HCT116 (cell line): ENCODE results near the gene PEAK1. TPM values are rescaled to one million over a fixed set of nuclear protein-coding genes. Genes with fewer than 3 reads are reported as not detected.

ENCODE experiments used
- ATAC-seq: fragments of 200-7000 bp; cut with Tn5 transposase; 2 replicates; pipeline ENCODE4 v1.9.1; 2020; ENCODE audit warnings: mild to moderate bottlenecking, moderate library complexity
- BruUV-seq: library from RNA; stranded (reverse); fragments of 400-500 nt; replicated peaks from 2 replicates; lab custom pipeline; 2021; lab: Mats Ljungman, UMichigan
- CTCF ChIA-PET: fragments of 300-600 bp; sonication (Branson Sonifier 250); formaldehyde crosslinking; loops from one replicate; lab custom pipeline; 2021; ENCODE audit warnings: antibody characterized with exemption; lab: Charles Lee
- POLR2A ChIA-PET: fragments of 300-600, 350-600 bp; sonication (Branson Sonifier 250); formaldehyde crosslinking; loops from one replicate; lab custom pipeline; 2021; ENCODE audit warnings: antibody characterized with exemption; lab: Charles Lee
- RAD21 ChIA-PET, 2 experiments: fragments of 300-600 bp; sonication (Branson Sonifier 250); formaldehyde crosslinking; loops; one replicate each; lab custom pipeline; 2023; ENCODE audit warnings: low total read pairs in 2 of 2; ENCODE audit not compliant: uncharacterized antibody in 2 of 2, unreplicated experiment in 2 of 2, low non-redundant PET in 1 of 2; lab: Charles Lee
- DNase-seq: peaks from one replicate; pipeline ENCODE4 v3.0.0-alpha.2; 2010; ENCODE audit warnings: low read depth, low spot score
- H2AFZ ChIP-seq: fragments of 200-600 bp; shearing (Covaris generic), sonication (generic); 2 replicates; pipeline ENCODE4 v1.6.1; 2017; ENCODE audit warnings: low read depth, mixed run types, mixed read lengths, antibody characterized with exemption, low read length; ENCODE audit not compliant: poor library complexity, severe bottlenecking
- H3K27ac ChIP-seq: 2 replicates; pipeline ENCODE4 v1.5.1; 2012; ENCODE audit warnings: low read depth, low read length
- H3K27me3 ChIP-seq: fragments of 200-600 bp; sonication (generic); 2 replicates; pipeline ENCODE4 v1.6.1; 2016; ENCODE audit warnings: mixed run types, low read length, mixed read lengths; ENCODE audit not compliant: insufficient read depth
- H3K36me3 ChIP-seq, 2 experiments: fragments of 200-500 bp in 1 of 2; fragments of 200-600 bp in 1 of 2; sonication (Bioruptor generic) in 1 of 2; sonication (generic) in 1 of 2; 2 replicates each; pipeline versions ENCODE4 v1.5.1 to v1.6.1; 2014 to 2016; ENCODE audit warnings: low read length in 2 of 2, inconsistent platforms in 1 of 2, mixed read lengths in 1 of 2, mixed run types in 1 of 2; ENCODE audit not compliant: insufficient read depth in 2 of 2, control insufficient read depth in 1 of 2
- H3K4me1 ChIP-seq, 2 experiments: fragments of 200-600 bp in 1 of 2; sonication (generic) in 1 of 2; 2 replicates each; pipeline versions ENCODE4 v1.5.1 to v1.6.1; 2012 to 2017; ENCODE audit warnings: low read length in 2 of 2, inconsistent platforms in 1 of 2, mild to moderate bottlenecking in 1 of 2, mixed read lengths in 1 of 2, mixed run types in 1 of 2, moderate library complexity in 1 of 2; ENCODE audit not compliant: insufficient read depth in 2 of 2, control insufficient read depth in 1 of 2
- H3K4me2 ChIP-seq: fragments of 200-600 bp; sonication (generic); 2 replicates; pipeline ENCODE4 v1.6.1; 2017; ENCODE audit warnings: mixed run types, low read length, mixed read lengths
- H3K4me3 ChIP-seq, 2 experiments: fragments of 200-600 bp in 1 of 2; sonication (generic) in 1 of 2; replicated peaks in 1 of 2; 2 replicates each; pipeline ENCODE4 v1.5.1; 2011 to 2016; ENCODE audit warnings: low read length in 2 of 2, control low read depth in 1 of 2, low read depth in 1 of 2, mild to moderate bottlenecking in 1 of 2, mixed read lengths in 1 of 2, mixed run types in 1 of 2
- H3K79me2 ChIP-seq: fragments of 200-600 bp; sonication (generic); 2 replicates; pipeline ENCODE4 v1.6.1; 2017; ENCODE audit warnings: mild to moderate bottlenecking, mixed run types, low read length, moderate library complexity, mixed read lengths; ENCODE audit not compliant: insufficient read depth
- H3K9ac ChIP-seq: fragments of 200-600 bp; sonication (generic); 2 replicates; pipeline ENCODE4 v1.6.1; 2016; ENCODE audit warnings: low read length, mixed read lengths
- H3K9me2 ChIP-seq: fragments of 200-600 bp; sonication (generic), shearing (Covaris generic); 2 replicates; pipeline ENCODE4 v1.6.1; 2017; ENCODE audit warnings: mixed run types, mild to moderate bottlenecking, moderate library complexity; ENCODE audit not compliant: insufficient read depth
- H3K9me3 ChIP-seq, 2 experiments: fragments of 200-500 bp in 1 of 2; fragments of 200-600 bp in 1 of 2; sonication (Bioruptor generic) in 1 of 2; sonication (generic) in 1 of 2; 2 replicates each; pipeline ENCODE4 v1.6.1; 2014 to 2017; ENCODE audit warnings: low read length in 2 of 2, mixed read lengths in 2 of 2, inconsistent platforms in 1 of 2, low read depth in 1 of 2, mild to moderate bottlenecking in 1 of 2, mixed run types in 1 of 2, moderate library complexity in 1 of 2; ENCODE audit not compliant: control insufficient read depth in 1 of 2, insufficient read depth in 1 of 2
- H4K20me1 ChIP-seq: fragments of 200-600 bp; sonication (generic), shearing (Covaris generic); 2 replicates; pipeline ENCODE4 v1.6.1; 2017; ENCODE audit warnings: mixed run types, mild to moderate bottlenecking, moderate library complexity; ENCODE audit not compliant: insufficient read depth
- CBX3 ChIP-seq: IDR thresholded peaks from 2 replicates; pipeline ENCODE4 v1.6.1; 2012; ENCODE audit warnings: low read depth
- CEBPB ChIP-seq: IDR thresholded peaks from 2 replicates; pipeline ENCODE4 v1.6.1; 2012; ENCODE audit warnings: low read depth
- JUND ChIP-seq: IDR thresholded peaks from 2 replicates; pipeline ENCODE4 v1.6.1; 2012
- SP1 ChIP-seq: IDR thresholded peaks from 2 replicates; pipeline ENCODE4 v1.6.1; 2012; ENCODE audit warnings: low read depth
- SRF ChIP-seq: IDR thresholded peaks from 2 replicates; pipeline ENCODE4 v1.6.1; 2012; ENCODE audit warnings: low read depth
- YY1 ChIP-seq: IDR thresholded peaks from 2 replicates; pipeline ENCODE4 v1.6.1; 2011; ENCODE audit warnings: low read length, low read depth, moderate library complexity, mild to moderate bottlenecking; ENCODE audit not compliant: insufficient replicate concordance; ENCODE audit errors: extremely low read depth
- intact Hi-C: fragments of 100-400 bp; cut with micrococcal nuclease; formaldehyde crosslinking; loops from 2 replicates; pipeline ENCODE4 v1.10.0; 2022
- total RNA-seq: library from RNA; stranded (reverse); gene quantifications from one replicate; pipeline ENCODE4 v1.2.1, GENCODE V29; 2021; ENCODE audit not compliant: unreplicated experiment
- TF ChIP-seq, protein P1 (sequence below): IDR thresholded peaks from 2 replicates; pipeline ENCODE4 v1.6.1; 2011; ENCODE audit warnings: mild to moderate bottlenecking, low read length, moderate library complexity; ENCODE audit not compliant: insufficient replicate concordance; ENCODE audit errors: extremely low read depth
- TF ChIP-seq, protein P2 (sequence below): IDR thresholded peaks from 2 replicates; pipeline ENCODE4 v1.6.1; 2012
- TF ChIP-seq, protein P3 (sequence below): IDR thresholded peaks from 2 replicates; pipeline ENCODE4 v1.6.1; 2012; ENCODE audit warnings: low read depth
- TF ChIP-seq, protein P4 (sequence below): IDR thresholded peaks from 2 replicates; pipeline ENCODE4 v1.6.1; 2012

Gene PEAK1
- total RNA-seq, 1 experiment from 2014 or later, result 23.4 TPM

DNA sequence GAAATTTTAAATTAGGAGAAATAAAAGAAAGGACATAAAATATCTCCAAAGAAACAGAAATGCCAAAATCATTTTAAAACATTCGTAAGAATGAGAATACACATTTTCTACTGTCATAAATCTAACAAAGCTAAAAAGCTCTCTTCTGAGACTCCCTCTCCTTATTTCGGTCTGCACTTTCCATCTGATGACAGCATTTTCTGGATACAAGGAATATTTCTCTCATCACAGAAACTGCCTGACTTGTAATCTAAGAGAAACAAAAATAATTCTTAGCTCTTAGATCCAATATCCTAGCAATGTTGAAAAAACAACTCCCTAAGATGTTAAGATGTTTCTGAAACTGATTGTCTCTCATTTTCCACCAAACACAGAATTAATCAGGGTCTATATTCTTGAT, 93.5 kb downstream of the PEAK1 start:
- Histone ChIP-seq H3K9me2 (no peaks in the 10 kb centered on the region), H2AFZ (no peak overlapping the region), H3K4me1 (peaks cover 5 to 8% of the 10 kb centered on the region in 2 experiments; a peak in 2 of 4 replicates), H3K27ac (no peak overlapping the region), H3K4me3 (no peak overlapping the region), H3K27me3 (no peaks in the 10 kb centered on the region), H3K9me3 (no peaks in the 10 kb centered on the region), H3K79me2 (no peaks in the 10 kb centered on the region), H3K9ac (no peak overlapping the region), H3K36me3 (no peaks in the 10 kb centered on the region), H4K20me1 (no peaks in the 10 kb centered on the region), H3K4me2 (no peak overlapping the region)
- ChIA-PET CTCF (no interaction called here), RAD21 (no interaction called here), POLR2A (no interaction called here)
- DNase-seq, result no peak
- intact Hi-C loops, result no loop called here
- no peak for ATAC-seq
- no TSS peak for BruUV-seq
- TF ChIP-seq, protein P1, sequence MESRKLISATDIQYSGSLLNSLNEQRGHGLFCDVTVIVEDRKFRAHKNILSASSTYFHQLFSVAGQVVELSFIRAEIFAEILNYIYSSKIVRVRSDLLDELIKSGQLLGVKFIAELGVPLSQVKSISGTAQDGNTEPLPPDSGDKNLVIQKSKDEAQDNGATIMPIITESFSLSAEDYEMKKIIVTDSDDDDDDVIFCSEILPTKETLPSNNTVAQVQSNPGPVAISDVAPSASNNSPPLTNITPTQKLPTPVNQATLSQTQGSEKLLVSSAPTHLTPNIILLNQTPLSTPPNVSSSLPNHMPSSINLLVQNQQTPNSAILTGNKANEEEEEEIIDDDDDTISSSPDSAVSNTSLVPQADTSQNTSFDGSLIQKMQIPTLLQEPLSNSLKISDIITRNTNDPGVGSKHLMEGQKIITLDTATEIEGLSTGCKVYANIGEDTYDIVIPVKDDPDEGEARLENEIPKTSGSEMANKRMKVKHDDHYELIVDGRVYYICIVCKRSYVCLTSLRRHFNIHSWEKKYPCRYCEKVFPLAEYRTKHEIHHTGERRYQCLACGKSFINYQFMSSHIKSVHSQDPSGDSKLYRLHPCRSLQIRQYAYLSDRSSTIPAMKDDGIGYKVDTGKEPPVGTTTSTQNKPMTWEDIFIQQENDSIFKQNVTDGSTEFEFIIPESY, result no peak
- no peak for TF ChIP-seq CEBPB
- TF ChIP-seq, protein P2, sequence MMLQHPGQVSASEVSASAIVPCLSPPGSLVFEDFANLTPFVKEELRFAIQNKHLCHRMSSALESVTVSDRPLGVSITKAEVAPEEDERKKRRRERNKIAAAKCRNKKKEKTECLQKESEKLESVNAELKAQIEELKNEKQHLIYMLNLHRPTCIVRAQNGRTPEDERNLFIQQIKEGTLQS, result no peak

DNA sequence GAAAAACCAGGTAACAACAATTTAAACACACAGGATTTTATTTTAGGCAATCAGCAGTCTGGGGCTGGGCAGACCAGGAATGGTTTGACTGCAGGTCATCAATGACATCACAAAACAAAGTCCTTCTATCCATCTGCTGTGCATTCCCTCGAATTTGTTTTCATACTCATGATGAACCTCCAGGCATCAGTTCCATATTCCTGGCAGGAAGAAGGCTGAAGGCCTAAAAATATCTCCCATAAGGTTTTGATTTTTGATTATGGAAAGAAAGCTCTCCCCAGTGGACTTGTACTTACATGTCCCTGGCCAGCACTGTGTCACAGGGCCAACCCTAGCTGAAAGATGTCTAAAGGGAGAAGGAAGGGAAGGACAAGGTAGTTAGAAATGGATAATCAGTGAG, 107.4 kb downstream of the PEAK1 start:
- no peak overlapping the region for H3K4me3 ChIP-seq
- BruUV-seq, result no TSS peak
- no peaks in the 10 kb centered on the region for H3K9me2 ChIP-seq
- H4K20me1 ChIP-seq, result no peaks in the 10 kb centered on the region
- no peak overlapping the region for H3K27ac ChIP-seq
- peaks cover 9 to 15% of the 10 kb centered on the region in 2 experiments; a peak in 3 of 4 replicates for H3K4me1 ChIP-seq
- no peaks in the 10 kb centered on the region for H3K9me3 ChIP-seq
- ChIA-PET CTCF (no interaction called here), POLR2A (no interaction called here), RAD21 (no interaction called here)
- intact Hi-C loops, result no loop called here
- no peak for DNase-seq
- no peaks in the 10 kb centered on the region for H3K27me3 ChIP-seq
- H2AFZ ChIP-seq, result no peak overlapping the region
- TF ChIP-seq YY1 (no peak), SRF (no peak), JUND (no peak), SP1 (no peak), CBX3 (no peak)
- TF ChIP-seq, protein P3, sequence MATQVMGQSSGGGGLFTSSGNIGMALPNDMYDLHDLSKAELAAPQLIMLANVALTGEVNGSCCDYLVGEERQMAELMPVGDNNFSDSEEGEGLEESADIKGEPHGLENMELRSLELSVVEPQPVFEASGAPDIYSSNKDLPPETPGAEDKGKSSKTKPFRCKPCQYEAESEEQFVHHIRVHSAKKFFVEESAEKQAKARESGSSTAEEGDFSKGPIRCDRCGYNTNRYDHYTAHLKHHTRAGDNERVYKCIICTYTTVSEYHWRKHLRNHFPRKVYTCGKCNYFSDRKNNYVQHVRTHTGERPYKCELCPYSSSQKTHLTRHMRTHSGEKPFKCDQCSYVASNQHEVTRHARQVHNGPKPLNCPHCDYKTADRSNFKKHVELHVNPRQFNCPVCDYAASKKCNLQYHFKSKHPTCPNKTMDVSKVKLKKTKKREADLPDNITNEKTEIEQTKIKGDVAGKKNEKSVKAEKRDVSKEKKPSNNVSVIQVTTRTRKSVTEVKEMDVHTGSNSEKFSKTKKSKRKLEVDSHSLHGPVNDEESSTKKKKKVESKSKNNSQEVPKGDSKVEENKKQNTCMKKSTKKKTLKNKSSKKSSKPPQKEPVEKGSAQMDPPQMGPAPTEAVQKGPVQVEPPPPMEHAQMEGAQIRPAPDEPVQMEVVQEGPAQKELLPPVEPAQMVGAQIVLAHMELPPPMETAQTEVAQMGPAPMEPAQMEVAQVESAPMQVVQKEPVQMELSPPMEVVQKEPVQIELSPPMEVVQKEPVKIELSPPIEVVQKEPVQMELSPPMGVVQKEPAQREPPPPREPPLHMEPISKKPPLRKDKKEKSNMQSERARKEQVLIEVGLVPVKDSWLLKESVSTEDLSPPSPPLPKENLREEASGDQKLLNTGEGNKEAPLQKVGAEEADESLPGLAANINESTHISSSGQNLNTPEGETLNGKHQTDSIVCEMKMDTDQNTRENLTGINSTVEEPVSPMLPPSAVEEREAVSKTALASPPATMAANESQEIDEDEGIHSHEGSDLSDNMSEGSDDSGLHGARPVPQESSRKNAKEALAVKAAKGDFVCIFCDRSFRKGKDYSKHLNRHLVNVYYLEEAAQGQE, result no peak
- TF ChIP-seq, protein P1, result no peak
- TF ChIP-seq, protein P4, sequence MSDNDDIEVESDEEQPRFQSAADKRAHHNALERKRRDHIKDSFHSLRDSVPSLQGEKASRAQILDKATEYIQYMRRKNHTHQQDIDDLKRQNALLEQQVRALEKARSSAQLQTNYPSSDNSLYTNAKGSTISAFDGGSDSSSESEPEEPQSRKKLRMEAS, result no peak
- no peaks in the 10 kb centered on the region for H3K36me3 ChIP-seq
- no peak overlapping the region for H3K9ac ChIP-seq
- no peak for ATAC-seq
- H3K79me2 ChIP-seq, result no peaks in the 10 kb centered on the region
- no peak overlapping the region for H3K4me2 ChIP-seq
